IPS DF 4.7 (cell line): ENCODE results near the gene ING5.

Source experiments
- DNase-seq: peaks from one replicate; pipeline ENCODE4 v3.0.0-alpha.2; 2013; ENCODE audit warnings: low spot score; ENCODE audit errors: extremely low read depth

ING5 gene

DNA sequence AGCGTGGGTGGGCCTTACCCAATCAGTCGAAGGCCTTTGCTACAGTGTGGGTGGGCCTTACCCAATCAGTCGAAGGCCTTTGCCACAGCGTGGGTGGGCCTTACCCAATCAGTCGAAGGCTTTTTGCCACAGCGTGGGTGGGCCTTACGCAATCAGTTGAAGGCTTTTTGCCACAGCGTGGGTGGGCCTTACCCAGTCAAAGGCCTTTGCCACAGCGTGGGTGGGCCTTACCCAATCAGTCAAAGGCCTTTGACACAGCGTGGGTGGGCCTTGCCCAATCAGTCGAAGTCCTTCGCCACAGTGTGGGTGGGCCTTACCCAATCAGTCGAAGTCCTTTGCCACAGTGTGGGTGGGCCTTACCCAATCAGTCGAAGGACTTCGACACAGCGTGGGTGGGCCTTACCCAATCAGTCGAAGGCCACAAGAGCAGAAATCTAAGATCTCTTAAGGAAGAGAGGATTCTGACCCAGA, 58.5 kb downstream of the ING5 start:
- DNase-seq: no peak

DNA sequence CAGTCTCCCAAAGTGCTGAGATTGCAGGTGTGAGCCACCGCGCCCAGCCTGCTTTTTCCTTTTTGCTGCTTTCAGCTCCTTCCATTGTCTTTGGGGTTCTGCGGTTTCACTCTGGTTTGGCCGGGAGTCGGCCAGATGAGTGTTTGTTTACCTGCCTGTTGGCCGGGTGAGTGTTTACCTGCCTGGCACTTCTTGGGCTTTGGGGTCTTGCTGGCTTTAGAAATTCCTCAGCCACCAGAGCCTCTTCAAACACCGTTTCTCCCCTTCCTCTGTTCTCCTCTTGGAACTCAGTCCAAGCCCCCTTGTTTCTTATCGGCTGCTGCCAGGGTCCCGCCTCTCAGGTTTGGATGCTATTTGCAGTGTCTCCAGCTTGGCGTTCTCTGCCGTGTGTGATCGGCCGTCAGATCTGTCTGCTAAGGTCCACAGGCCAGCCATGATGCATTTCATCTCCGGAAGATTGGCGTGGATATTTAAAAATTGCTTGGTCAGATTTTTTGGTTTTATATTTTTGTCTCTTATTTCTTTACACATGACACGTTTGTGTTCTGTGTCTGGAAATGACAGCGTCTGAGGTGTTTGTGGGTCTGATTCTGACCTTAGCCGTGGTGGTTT, 60.6 kb downstream of the ING5 start:
- DNase-seq: no peak

DNA sequence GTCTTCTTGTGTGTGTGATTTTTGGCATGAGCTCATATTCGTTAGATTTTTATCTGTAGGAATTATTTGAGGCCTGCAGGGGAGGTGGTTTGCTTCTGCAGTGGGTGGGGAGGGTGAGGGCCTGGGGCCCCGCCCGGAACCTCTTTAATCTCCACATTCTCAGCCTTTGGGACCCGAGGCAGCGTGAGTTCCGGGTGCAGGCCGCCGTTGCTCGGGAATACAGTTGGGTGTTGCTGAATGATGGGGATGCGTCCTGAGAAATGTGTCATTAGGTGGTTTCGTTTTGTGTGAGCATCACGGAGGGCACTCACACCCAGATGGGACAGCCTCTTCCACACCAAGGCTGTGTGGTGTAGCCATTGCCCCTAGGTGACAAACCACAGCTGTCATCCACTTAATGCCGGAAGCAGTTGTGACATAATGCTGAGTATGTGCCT, 61.1 kb downstream of the ING5 start:
- DNase-seq: no peak

DNA sequence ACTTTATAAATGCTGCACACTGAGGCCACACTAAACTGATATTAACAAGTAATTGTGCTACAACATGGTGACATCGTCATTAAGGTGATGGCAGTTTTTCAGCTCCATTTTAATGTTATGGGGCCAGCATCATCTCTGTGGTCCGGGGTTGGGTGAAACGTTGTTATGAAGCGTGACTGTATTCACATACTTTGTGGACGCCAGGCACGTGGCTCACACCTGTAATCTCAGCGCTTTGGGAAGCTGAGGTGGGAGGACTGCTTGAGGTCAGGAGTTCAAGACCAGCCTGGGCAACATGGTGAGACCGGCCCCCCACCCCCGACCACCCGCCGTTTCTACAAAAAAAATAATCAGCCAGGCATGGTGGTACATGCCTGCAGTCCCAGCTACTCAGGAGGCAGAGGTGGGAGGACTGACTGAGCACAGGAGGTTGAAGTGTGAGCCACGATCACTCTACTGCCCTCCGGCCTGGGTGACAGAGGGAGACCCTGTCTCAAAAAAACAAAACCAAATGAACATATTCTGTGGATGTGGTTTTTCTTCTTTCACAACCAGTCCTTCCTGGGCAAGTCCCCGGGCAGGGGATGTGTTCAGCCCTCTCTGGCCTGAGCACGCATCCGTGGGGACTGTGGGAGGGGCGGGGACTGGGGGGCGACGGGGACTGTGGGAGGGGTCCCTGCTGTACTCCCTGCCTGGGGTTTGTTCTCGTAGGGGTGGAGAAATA, 61.9 kb downstream of the ING5 start:
- no peak for DNase-seq

DNA sequence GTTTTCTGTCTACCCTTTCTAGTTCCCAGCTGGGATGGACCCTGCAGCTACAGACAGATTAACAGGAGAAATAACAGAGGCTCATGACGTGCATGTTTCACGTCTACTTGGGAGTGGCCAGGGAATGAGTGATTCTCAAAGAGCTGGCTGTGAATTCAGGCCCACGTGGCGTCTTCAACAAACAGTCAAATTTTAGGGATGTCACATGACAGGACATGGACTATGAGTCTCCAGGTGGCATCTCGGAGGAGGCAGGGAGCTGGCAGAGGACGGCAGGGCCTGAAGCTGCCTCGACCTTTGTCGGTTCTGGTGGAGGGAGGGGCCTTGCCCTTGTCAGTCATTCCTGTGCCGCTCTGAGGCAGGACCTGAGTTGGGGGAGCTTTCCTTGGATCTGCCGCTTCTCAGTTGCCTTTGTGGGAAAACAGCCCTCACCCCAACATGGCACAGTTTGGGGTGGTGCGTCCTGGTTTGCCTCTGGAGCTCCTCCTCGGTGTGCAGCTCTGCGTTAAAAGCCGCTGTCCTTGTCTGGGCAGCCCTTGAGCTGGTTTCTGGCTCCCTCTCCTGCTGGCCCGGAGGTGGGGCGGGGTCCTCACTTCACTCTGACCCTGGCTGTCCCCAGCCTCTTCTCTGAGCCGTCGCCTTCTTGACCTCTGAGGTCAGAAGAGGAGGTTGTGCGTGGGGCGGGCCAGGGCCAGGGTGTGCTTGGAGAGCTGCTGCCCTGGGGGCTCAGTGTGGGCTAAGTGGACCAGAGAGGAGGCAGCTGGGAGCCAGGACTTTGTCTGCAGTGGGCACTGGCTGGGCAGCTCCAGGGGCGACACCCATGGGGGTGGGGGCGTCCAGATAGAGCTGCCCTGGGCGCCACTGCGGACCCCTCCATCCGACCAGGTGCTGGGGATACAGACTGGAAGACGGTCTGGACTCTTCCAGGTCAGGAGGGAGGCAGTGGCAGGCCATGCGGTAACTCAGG, 62.7 kb downstream of the ING5 start:
- no peak for DNase-seq

DNA sequence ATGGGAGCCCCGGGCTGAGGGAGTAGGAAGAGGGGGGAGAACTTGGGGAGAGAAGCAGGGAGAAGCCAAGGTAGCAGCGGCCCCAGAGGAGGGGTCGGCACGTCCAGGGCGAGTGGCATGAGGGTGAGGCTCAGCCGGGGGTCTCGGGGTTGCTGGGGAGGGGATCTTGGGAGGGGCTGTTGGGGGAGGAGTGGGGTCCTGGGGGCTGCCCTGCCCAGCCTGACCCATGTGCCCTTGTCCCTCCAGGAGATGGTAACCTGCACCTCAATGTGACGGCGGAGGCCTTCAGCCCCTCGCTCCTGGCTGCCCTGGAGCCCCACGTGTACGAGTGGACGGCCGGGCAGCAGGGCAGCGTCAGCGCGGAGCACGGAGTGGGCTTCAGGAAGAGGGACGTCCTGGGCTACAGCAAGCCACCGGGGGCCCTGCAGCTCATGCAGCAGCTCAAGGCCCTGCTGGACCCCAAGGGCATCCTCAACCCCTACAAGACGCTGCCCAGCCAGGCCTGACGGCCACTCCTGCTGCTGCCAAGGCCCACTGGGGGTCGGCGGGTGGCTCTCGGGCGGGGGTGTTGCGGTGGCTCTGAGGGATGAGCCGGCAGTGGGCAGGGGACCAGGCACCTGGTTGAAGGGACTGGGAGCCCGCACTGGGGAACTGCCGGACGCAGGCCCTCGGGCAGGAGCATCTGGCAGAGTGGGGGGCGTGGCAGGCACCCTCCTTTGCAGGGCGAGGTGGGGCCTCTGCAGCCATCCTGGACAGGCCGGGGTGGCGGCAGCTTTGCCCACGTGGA, 65.8 kb downstream of the ING5 start:
- no peak for DNase-seq

DNA sequence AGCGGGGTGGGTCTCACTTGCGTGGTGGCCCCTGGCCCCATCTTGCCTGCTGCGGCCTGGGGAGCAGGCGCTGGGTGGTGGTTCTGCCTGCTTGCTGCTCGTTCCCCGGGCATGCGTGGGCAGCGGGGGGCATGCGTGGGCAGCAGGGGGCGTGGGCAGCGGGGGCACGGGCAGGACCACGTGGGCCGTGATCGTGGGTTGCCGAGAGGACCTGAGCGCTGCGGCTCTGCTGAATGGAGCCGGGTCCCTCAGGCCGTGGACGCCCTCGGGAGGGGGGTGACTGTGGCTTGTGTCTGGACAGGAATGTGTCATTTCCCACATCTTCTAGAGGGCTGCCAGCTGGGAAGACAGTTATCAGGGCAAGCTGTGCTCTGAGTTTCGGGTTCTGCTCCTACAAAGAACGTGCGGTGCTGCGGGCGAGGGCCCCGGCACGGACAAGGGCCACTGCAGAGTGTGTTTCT, 66.4 kb downstream of the ING5 start:
- no peak for DNase-seq

DNA sequence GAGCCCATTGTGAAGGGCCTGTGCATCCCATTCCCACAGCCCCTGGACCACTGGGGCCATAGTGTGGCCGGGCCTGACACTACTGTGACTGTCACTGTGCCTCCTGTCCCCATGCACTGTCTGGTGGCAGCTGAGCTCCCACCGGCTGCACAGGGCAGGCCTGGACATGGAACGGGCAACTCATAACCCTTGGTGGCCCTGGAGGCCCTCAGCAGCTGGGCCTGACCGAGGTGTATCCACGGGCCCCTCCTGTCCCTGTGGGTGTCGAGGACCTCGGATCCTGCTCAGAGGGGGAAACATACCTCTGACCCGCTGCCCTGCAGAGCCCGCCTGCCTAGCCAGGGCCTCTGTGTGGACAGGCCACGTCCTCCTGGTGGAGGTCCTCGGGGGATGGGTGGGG, 67.0 kb downstream of the ING5 start:
- DNase-seq: no peak

DNA sequence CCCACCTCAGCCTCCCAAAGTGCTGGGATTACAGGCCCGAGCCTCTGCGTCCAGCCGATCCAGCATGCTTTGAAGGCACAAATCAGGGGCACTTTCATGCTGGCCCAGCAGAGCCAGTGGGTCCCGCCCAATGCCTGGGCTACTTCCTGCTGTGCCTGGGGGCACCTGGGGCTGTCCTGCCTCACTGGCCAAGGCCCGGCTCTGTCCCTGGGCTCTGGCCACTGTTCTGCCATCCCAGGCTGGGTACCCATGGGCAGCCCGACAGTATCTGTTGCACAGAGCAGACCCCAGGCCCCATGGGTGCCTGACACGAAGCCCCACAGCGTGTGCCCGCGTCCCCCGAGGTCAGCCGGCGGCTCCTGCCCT, 68.0 kb downstream of the ING5 start:
- no peak for DNase-seq

DNA sequence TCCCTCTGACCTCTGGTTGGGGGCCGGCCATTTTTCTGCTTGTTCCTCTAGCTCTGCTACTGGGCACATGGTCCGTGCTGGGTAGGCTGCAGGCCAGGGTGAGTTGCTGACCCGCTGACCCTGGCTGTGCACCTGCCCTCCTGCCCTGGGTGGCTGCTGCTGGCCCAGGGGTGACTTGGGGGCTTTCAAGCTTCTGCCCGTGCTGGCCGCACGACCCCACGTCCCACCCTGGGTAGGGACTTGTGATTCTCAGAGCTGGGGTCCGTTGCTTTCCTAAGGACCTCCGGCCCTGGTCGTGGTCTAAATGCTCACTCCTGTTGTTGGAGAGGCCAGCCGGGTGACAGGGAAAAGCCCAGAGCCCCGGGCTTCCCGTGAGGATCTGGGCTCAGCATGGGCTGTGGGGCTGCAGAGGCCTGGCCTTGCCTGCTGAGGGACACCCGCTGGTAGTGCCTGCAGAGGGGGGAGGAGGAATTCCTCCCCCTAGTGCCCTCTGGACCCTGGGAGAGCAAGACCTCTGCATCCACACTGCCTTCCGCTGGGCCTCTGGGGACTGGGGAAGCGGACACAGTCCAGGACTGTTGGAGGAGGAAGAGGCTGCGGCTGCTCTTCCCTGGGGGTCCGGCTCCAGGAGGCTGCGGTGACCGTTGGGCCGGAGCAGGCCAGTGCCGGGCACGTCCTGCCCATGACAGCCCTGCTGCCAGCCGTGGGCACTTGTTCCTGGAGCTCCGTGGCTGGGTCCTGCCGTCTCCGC, 68.5 kb downstream of the ING5 start:
- no peak for DNase-seq

DNA sequence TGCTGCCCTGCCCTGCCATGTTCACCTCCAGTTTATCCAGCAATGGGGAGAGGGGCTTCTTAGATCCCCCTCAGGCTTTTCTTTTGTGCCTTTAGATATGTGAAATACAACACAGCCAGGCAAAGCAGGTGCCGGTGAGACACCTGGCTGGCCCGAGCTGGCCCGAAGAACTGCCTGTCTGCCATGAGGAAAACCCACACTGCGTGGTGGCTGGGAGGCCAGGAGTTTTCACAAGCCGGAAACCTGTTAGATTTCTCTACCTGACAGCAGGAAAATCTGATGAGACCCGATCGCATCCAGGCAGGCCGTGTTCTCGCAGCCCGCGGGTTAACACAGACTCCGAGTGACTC, 69.1 kb downstream of the ING5 start:
- no peak for DNase-seq

DNA sequence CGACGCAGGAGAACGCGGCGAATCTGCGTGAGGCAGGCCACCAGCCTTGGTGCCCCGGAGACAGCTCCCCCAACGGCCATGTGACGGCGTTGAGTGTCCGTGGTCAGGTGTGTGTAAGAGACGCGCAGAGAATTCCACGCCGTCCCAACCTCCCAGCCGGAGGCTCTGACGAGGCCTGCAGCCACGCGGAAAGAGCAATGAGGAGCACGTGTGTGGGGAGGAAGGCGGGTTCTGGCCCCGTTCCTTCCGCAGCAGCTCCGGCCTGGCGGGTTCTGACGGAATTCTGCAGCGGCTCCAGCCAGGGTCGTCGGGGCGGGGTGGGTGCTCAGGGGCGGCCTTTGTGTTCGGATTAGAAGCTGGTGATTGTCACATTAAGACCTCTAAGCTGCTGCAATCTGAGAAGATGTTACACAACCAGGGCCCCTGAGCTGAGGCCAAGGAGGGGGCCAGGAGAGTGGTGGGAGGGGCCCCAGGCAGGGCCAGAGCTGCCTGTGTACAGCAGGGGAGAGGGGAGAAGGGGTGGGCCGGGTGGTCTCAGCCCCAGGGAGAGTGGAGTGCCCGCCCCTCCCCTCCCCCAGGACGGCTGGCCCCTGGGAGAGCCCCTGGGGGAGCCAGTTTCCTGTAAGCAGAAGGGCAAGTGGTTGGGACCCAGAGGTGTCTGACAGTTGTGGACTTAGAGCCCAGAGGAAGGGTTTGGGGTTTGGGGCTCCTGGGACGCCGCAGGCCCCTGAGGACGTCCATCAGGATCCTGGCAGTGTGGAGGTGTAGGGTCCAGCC, 69.6 kb downstream of the ING5 start:
- DNase-seq: no peak

DNA sequence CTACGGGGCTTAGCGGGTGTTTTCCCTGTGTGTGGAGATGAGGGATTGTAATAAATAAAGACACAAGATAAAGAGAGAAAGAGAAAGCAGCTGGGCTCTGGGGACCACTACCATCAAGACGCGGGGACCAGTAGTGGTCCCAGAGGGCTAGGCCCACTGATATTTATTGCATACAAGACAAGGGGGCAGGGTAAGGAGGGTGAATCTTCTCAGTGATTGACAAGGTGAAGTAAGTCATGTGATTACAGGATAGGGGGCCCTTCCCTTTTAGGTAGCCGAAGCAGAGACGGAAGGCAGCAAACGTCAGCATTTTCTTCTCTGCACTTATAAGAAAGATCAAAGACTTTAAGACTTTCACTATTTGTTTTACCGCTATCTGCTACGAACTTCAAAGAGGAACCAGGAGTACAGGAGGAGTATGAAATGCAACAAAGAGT, 70.2 kb downstream of the ING5 start:
- no peak for DNase-seq

DNA sequence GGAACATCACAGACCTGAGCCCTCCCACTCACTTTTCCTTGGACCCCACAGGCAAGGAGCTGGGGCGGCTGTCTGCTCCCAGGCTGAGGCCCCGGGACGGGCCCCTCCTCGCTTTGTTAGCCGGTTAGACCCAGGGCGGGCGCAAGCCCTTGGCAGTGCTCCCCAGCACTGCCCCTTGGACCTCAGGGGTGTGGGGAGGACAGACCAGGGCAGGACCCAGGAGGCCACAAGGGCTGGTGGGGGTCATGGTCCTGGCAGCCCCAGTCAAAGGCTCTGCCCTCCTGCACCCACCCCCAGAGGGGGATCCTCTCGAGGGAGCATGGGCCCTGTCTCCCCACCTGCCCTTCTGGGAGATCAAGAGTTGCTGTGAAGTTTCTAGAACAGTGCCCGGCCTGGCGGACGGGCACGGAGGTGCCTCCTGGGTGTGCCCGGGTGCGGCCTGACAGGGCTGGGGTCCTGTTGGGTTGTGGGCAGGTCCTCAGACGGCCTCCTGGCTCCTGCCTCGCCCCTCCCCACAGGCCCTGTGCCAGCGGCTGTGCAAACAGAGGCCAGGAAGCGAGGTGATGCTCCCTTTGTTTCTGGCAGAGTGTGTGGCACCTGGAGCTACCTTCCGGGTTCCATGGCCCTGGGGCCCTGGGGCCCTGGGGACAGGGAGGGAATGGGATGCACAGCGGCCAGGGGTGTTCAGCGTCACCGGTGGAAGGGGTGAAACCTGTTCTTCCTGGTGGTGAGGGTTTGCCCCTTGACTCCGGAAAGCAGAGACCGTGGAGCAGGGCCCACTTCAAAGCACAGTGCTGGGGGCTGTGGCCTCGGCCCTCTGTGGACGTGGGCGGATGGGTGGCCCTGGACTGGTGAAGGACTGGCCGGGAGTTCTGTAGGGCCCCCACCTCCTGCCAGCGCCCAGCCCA, 71.9 kb downstream of the ING5 start:
- no peak for DNase-seq

DNA sequence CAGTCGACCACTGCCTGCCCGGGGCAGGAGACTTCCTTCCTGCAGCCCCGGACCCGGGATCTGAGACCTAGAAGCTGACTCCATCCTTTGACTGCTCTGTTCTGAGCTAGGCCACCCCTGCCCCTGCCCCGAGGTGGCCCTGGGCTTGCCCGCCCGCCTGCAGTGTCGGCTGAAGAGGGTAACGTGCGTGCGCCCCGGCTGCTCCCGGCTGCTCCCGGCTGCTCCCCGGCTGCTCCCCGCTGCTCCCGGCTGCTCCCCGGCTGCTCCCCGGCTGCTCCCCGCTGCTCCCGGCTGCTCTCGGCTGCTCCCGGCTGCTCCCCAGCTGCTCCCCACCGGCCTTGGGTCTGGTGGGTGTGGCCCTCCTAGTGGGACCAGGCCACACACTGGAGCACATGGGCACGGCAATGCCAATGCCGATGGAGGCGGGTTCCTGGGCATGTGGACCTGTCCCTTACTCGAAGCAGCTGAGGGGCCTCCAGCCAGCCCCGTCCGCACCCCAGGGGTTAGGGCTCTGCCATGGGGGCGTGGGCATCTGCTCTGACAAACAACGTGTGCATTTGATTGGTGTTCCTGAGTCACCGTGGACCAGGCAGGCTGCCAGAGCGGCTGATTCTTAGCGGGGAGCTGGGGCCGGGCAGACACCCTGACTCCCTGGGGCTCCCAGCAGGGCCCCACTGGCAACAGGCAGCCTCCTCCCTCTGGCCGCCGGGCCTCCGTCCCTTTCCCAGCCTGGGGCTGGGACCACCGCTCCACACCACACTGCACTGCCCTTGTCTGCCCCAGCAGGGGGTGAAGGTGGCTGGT, 72.8 kb downstream of the ING5 start:
- DNase-seq: no peak

DNA sequence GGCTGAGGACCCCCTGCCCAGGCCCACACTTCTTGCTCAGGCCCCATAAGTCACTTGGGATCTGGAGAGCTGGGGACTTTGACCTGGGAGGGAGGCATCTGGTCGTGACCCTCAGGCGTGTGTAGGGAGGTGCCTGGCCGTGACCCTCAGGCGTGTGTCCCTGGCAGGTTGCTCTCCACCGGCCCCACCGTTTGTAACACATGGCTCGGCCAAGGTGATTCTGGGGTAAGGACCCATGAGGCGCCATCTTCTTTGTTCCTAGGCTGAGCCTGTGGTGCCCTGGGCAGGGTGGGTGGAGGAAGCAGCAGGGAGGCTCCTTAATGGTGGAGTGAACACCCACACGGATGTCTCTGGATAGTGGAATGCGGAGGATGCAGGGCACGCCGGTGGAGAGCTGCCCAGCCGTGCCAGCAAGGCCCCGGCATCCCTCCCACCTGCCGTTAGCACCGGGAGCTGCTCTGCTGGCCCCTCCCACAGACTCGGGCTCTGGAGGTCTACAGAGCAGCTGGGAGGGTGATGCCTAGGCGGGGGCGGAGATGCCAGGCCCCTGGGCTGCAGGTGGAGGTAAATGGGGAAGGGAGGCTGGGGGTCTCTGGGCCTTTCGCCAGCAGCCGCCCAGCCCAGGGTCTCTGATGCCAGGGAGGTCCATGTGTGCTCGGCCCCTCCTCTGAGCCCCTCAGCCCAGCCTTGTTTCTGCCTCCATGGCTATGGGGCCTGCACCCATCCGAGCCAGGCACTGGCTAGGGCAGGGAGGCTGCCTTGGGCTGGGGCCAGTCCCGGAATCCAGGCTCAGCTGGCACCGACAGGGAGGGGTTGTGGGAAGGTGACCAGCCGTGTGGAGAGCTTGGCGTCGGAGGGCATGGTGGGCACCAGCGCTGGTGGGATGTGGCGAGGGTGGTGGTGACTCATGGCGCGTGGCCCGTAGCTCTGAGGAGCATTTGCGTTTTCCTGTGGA, 73.7 kb downstream of the ING5 start:
- DNase-seq: no peak
